ENCODE measurements around the gene ITGA1. TPM values are rescaled to one million over a fixed set of nuclear protein-coding genes. Genes with fewer than 3 reads are reported as not detected.
A peak's percentile ranks its signal among the peaks of the same experiment; 100 is the strongest.

The ITGA1 gene
- polyA plus RNA-seq, 1 experiment, result 148 TPM

DNA sequence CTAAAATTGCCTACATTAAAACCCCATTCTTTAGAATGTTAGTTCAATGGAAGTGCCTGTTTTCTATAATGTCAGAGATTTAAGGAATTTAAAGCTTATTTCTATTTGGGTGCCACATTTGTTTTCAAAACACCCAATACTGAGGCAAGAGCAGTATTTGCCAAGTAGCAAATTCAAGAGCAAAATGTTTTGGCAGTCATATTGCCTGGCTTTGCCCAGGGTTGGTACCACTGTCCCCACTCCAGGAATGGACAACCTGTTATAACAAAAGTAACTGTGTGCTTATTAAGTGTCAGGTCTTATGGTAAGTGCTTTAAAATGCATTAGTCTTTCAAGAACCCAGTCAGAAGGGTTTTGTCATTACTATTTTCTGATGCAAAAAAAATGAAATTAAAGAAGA, 19.3 kb downstream of the ITGA1 start:
- CTCF ChIA-PET, result interaction anchor here (2.3 kb wide), 1 partner anchor 109 kb away, joined by 8 read pairs; no protein-coding TSS in a partner anchor
- TF ChIP-seq, protein P1, sequence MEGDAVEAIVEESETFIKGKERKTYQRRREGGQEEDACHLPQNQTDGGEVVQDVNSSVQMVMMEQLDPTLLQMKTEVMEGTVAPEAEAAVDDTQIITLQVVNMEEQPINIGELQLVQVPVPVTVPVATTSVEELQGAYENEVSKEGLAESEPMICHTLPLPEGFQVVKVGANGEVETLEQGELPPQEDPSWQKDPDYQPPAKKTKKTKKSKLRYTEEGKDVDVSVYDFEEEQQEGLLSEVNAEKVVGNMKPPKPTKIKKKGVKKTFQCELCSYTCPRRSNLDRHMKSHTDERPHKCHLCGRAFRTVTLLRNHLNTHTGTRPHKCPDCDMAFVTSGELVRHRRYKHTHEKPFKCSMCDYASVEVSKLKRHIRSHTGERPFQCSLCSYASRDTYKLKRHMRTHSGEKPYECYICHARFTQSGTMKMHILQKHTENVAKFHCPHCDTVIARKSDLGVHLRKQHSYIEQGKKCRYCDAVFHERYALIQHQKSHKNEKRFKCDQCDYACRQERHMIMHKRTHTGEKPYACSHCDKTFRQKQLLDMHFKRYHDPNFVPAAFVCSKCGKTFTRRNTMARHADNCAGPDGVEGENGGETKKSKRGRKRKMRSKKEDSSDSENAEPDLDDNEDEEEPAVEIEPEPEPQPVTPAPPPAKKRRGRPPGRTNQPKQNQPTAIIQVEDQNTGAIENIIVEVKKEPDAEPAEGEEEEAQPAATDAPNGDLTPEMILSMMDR (IDR thresholded peaks at IDR 0.05; ENCODE audit: low read depth, low read length), result no peak
- POLR2A ChIA-PET, result interaction anchor here (1.0 to 3.0 kb wide), 2 partner anchors 7 to 49 kb away, joined by 6 to 17 read pairs; no protein-coding TSS in a partner anchor

GRCh38 chr5:52807723-52808122, 20.0 kb downstream of the ITGA1 start:
- Histone ChIP-seq H3K27me3 (ENCODE audit: control insufficient read depth, insufficient read depth, low read length) (no peaks in the 10 kb centered on the region), H3K9me3 (ENCODE audit: control insufficient read depth, insufficient read depth, low read length) (no peaks in the 10 kb centered on the region), H3K27ac (ENCODE audit: low read depth, low read length) (no peak overlapping the region), H3K4me3 (ENCODE audit: low read depth, low read length) (no peak overlapping the region)
- ChIA-PET CTCF (interaction anchor here (0.6 to 2.3 kb wide), 3 partner anchors 9 to 108 kb away, joined by 3 to 8 read pairs (median 4); no protein-coding TSS in a partner anchor), POLR2A (interaction anchor here (1.0 to 3.0 kb wide), 2 partner anchors 8 to 49 kb away, joined by 6 to 17 read pairs; no protein-coding TSS in a partner anchor)
- TF ChIP-seq, protein P1 (IDR thresholded peaks at IDR 0.05; ENCODE audit: low read depth, low read length), result no peak
- no peak for DNase-seq (ENCODE audit: low read depth, low spot score)

More for the DNA sequence above, 19.3 kb downstream of the ITGA1 start:
- Histone ChIP-seq H3K4me3 (ENCODE audit: low read depth, low read length) (no peak overlapping the region), H3K27me3 (ENCODE audit: control insufficient read depth, insufficient read depth, low read length) (no peaks in the 10 kb centered on the region), H3K27ac (ENCODE audit: low read depth, low read length) (no peak overlapping the region), H3K9me3 (ENCODE audit: control insufficient read depth, insufficient read depth, low read length) (no peaks in the 10 kb centered on the region)
- no peak for DNase-seq (ENCODE audit: low read depth, low spot score)

DNA sequence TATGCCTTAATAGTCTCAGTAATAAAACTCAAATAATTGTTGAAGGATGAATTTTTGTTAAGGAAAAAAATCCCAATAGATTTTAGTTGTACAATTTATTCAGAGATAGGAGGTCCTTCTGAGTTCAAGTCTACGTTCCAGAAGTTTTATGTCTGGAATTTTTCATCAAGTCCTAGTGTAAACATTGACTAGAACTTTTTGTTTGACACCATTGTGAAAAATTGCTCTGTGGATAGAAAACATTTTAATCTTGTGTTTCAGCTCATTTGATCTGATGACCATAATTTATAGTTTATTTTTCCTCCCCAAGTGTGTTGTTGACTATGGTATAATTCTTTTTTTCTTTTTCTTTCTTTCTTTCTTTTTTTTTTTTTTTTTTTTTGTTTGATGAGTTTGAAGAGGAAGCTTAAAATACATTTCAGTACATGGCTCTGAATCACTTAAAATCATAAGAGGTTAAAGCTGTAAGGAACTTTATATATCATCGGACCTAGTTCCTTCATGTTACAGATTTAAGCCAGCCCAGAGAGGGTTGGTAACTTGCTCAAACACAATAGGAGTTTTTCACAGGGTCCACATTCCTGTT, 20.7 kb downstream of the ITGA1 start:
- POLR2A ChIA-PET, result interaction anchor here (0.7 to 3.0 kb wide), 3 partner anchors 9 to 55 kb away, joined by 6 to 17 read pairs (median 7); no protein-coding TSS in a partner anchor
- CTCF ChIA-PET, result interaction anchor here (0.6 to 2.3 kb wide), 3 partner anchors 9 to 107 kb away, joined by 3 to 8 read pairs (median 4); no protein-coding TSS in a partner anchor
- Histone ChIP-seq H3K9me3 (ENCODE audit: control insufficient read depth, insufficient read depth, low read length) (no peaks in the 10 kb centered on the region), H3K4me3 (ENCODE audit: low read depth, low read length) (no peak overlapping the region), H3K27me3 (ENCODE audit: control insufficient read depth, insufficient read depth, low read length) (no peaks in the 10 kb centered on the region), H3K27ac (ENCODE audit: low read depth, low read length) (no peak overlapping the region)
- TF ChIP-seq, protein P1 (IDR thresholded peaks at IDR 0.05; ENCODE audit: low read depth, low read length), result no peak
- DNase-seq (ENCODE audit: low read depth, low spot score), result no peak

DNA sequence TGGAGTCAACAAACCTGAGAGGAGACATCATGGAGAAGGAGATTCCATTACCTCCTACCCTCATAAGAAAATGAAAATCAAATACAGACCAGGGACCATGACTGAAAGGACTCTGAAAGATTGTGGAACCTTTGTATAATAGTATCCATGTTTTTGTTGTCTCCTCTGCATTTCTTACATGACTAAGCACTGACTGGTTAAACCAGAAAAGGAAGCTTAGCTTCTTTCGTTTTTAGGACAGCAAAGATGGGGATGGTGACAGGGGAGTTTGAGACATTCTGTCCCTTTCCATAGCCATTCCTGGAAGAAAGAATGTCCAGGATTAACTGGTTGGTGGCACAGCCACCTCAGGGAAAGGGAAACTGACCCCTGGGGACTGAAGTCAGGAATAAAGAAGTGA, 22.2 kb downstream of the ITGA1 start:
- ChIA-PET POLR2A (interaction anchor here (0.5 to 3.0 kb wide), 2 partner anchors 10 to 58 kb away, joined by 3 to 17 read pairs; no protein-coding TSS in a partner anchor), CTCF (no interaction called here)
- no peak for DNase-seq (ENCODE audit: low read depth, low spot score)
- Histone ChIP-seq H3K9me3 (ENCODE audit: control insufficient read depth, insufficient read depth, low read length) (no peaks in the 10 kb centered on the region), H3K27me3 (ENCODE audit: control insufficient read depth, insufficient read depth, low read length) (no peaks in the 10 kb centered on the region), H3K27ac (ENCODE audit: low read depth, low read length) (peak overlapping the region; percentile 78), H3K4me3 (ENCODE audit: low read depth, low read length) (no peak overlapping the region)
- TF ChIP-seq, protein P1 (IDR thresholded peaks at IDR 0.05; ENCODE audit: low read depth, low read length), result no peak

DNA sequence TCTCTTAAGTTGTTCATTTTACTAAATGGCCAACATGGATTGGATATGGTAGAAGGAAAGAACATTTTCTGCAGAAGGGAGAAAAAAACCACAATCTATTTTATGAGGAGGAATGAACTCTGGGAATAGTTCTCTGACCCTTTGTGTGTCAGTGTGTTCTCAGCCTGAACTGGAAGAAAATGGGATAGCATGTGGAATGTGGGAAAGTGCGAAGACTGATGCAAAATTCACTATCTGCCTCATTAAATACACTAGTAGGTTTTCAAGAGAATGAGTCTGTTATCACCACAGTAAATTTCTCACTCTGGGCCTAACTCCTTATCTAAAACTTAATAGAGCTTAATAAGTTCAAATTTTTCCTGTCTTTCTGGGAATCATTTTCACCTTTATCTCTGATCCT, 22.7 kb downstream of the ITGA1 start:
- Histone ChIP-seq H3K27me3 (ENCODE audit: control insufficient read depth, insufficient read depth, low read length) (no peaks in the 10 kb centered on the region), H3K27ac (ENCODE audit: low read depth, low read length) (no peak overlapping the region), H3K4me3 (ENCODE audit: low read depth, low read length) (no peak overlapping the region), H3K9me3 (ENCODE audit: control insufficient read depth, insufficient read depth, low read length) (no peaks in the 10 kb centered on the region)
- DNase-seq (ENCODE audit: low read depth, low spot score), result no peak
- POLR2A ChIA-PET, result no interaction called here
- TF ChIP-seq, protein P1 (IDR thresholded peaks at IDR 0.05; ENCODE audit: low read depth, low read length), result no peak
- CTCF ChIA-PET, result no interaction called here
